WI38 (cell line): ENCODE results near the gene IZUMO4.

ENCODE experiments used
- H3K4me3 ChIP-seq: 2 replicates; pipeline ENCODE4 v1.5.1; 2011; ENCODE audit warnings: low read depth, mild to moderate bottlenecking, control low read depth, low read length
- TF ChIP-seq, protein P1 (sequence below): IDR thresholded peaks from 2 replicates; pipeline ENCODE4 v1.5.1; 2012; ENCODE audit warnings: low read depth, mild to moderate bottlenecking, control low read depth, low read length

Gene IZUMO4

DNA sequence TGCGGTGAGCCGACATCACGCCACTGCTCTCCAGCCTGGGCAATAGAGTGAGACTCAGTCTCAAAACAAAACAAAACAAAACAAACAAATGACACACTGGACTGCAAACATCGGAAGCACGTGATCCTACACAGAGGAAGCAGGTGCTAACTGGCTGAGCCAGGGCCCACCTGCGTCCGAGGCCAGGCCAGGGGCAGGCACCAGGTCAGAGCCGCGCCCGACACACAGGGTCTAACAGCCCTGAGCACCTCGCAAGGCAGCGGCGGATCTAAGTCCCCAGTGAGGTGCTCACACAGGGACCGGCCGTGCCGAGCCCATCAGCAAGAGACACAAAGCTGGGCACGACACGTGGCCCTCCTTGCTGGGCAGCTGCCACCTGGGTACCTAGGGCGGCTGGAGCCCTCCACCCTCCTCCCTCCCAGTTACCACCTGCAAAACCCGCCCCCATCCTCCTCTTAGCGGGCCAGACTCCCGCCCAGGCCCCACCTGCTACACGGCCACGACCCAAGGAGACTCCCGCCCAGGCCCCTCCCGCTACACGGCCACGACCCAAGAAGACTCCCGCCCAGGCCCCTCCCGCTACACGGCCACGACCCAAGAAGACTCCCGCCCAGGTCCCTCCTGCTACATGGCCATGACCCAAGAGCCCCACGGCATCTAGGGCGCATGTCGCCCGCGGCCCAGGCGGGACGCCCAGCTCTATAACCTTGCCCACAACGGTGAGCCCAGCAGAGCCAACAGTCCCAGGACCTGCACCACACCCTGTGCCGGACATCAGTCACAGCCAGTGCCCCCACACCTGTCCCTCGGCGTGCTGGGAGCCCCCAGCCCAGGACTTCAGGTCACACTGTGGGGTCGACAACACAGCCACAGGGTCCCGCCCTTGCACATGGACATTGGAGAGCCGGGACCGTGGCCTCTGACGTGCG is 39.0 kb downstream of the IZUMO4 start:
- TF ChIP-seq, protein P1, sequence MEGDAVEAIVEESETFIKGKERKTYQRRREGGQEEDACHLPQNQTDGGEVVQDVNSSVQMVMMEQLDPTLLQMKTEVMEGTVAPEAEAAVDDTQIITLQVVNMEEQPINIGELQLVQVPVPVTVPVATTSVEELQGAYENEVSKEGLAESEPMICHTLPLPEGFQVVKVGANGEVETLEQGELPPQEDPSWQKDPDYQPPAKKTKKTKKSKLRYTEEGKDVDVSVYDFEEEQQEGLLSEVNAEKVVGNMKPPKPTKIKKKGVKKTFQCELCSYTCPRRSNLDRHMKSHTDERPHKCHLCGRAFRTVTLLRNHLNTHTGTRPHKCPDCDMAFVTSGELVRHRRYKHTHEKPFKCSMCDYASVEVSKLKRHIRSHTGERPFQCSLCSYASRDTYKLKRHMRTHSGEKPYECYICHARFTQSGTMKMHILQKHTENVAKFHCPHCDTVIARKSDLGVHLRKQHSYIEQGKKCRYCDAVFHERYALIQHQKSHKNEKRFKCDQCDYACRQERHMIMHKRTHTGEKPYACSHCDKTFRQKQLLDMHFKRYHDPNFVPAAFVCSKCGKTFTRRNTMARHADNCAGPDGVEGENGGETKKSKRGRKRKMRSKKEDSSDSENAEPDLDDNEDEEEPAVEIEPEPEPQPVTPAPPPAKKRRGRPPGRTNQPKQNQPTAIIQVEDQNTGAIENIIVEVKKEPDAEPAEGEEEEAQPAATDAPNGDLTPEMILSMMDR, result no peak
- H3K4me3 ChIP-seq, result no peak overlapping the region

- TF ChIP-seq, protein P1, result no peak
- H3K4me3 ChIP-seq, result no peak overlapping the region
Measured at GRCh38 chr19:2136796-2137195, 40.1 kb downstream of the IZUMO4 start.

DNA sequence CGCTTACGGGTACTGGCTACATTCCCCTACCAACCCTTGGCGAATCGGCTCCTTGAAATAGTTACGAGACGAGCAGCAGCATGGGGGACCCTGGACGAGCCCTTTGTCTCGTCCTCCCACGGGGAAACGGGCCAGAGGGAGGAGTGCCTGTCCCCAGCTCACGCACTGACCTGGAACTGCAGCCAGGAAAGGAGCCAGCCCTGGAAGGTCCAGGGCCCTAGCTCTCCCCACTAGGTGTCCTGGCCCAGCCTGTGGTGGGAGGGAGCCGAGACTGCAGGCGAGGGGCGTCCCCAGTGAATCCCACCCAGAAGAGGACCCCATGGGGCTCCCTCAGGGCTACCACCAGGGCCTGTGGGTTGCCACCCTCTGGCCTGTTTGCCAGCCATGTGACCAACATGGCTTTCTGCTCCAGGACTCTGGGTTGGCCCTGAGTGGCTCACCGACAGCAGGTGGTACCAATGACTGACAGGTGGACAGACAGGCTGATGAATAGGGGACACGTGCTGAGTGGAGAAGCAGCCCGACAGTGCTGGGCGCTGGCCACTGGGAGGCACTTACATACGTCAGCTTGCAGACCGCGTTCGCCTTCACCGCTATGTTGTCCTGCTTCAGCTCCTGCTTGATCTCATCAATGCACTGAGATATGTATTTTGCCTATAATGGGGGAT is 41.5 kb downstream of the IZUMO4 start:
- H3K4me3 ChIP-seq, result no peak overlapping the region
- TF ChIP-seq, protein P1, result no peak

DNA sequence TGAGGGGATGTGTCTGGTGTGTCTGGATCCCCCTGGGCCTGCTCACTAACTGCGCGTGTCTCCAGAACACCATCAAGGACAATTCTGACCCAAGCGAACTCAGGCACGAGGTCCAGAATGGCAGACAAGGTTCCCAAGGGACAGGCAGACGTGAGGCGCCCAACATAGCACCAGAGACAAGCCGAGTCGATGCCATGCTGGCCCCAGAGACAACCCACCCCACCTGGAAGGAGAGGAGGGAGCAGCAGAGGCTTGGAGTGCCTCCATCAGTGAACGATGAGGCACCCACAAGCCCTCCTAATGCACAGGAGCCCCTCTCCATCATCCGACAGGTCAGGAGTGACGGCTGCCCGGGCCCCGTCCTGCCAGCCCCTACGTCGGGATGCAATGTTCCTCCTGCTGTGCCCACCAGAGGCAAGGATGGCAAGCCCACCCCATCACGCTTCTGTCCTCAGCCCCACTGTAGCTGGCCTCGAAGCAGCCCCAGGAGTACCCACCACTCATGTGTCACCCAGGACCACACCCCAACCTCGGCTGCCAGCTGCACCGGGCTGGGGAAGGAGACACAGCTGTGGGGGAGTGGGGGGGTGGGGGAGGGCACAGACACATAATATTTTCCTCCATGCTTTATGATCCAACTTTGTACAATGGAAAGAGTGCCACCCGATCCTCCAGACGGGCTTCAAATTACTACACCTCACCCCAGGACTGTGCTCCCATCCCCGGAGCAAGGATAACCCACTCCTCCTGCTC is 42.8 kb downstream of the IZUMO4 start:
- TF ChIP-seq, protein P1, result no peak
- H3K4me3 ChIP-seq, result no peak overlapping the region

- no peak overlapping the region for H3K4me3 ChIP-seq
- TF ChIP-seq, protein P1, result no peak
Measured at GRCh38 chr19:2140138-2140569, 43.4 kb downstream of the IZUMO4 start.

DNA sequence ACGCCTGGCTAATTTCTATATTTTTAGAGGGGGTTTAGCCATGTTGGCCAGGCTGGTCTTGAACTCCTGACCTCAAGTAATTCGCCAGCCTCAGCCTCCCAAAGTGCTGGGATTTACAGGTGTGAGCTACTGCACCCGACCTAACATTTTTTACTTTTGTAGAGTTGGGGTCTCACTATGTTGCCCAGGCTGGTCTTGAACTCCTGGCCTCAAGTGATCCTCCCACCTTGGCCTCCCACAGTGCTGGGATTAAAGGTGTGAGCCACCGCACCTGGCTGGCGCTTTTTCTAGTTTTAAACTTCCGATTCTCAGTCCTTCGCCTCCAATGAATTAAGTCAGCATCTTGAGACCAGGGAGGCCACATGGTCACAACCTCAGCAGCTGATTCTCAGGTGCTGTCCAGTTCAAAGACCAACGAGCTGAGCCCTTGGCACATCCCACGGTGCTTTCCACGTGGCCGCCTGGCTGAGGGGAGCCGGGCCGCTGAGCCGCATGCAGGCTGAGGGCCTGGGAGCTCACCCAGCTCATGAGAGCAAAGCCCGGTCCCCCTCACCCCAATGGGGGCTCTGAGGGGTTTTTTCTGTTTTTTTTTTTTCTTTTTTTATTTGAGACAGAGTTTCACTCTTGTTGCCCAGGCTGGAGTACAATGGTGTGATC is 45.6 kb downstream of the IZUMO4 start:
- no peak overlapping the region for H3K4me3 ChIP-seq
- TF ChIP-seq, protein P1, result no peak
